H9 (cell line): ENCODE measurements around the gene SP4. TPM values are rescaled to one million over a fixed set of nuclear protein-coding genes. Genes with fewer than 3 reads are reported as not detected.

Source experiments
- DNase-seq: peaks from one replicate; pipeline ENCODE4 v3.0.0-alpha.2; 2017
- H2AFZ ChIP-seq: one replicate; pipeline ENCODE4 v1.6.1; 2013; ENCODE audit warnings: mild to moderate bottlenecking, low read length, control low read depth, moderate library complexity
- H2AK5ac ChIP-seq: 2 replicates; pipeline ENCODE4 v1.6.1; 2013; ENCODE audit warnings: low read length, control low read depth, mixed read lengths; ENCODE audit not compliant: insufficient read length
- H2BK120ac ChIP-seq: one replicate; pipeline ENCODE4 v1.6.1; 2013; ENCODE audit warnings: low read depth, mild to moderate bottlenecking, low read length, control low read depth, inconsistent platforms; ENCODE audit not compliant: poor library complexity, severe bottlenecking
- H2BK12ac ChIP-seq: 2 replicates; pipeline ENCODE4 v1.6.1; 2013; ENCODE audit warnings: low read length, control low read depth, mixed read lengths, low read depth; ENCODE audit not compliant: insufficient read length
- H2BK15ac ChIP-seq: 2 replicates; pipeline ENCODE4 v1.6.1; 2013; ENCODE audit warnings: low read depth, low read length, control low read depth
- H2BK20ac ChIP-seq: one replicate; pipeline ENCODE4 v1.6.1; 2013; ENCODE audit warnings: low read depth, mild to moderate bottlenecking, low read length, control low read depth, inconsistent platforms; ENCODE audit not compliant: poor library complexity, severe bottlenecking
- H2BK5ac ChIP-seq: 2 replicates; pipeline ENCODE4 v1.6.1; 2013; ENCODE audit warnings: low read length, control low read depth, mixed read lengths; ENCODE audit not compliant: insufficient read length
- H3K14ac ChIP-seq: 2 replicates; pipeline ENCODE4 v1.6.1; 2013; ENCODE audit warnings: low read length, control low read depth; ENCODE audit not compliant: insufficient read depth
- H3K18ac ChIP-seq: 2 replicates; pipeline ENCODE4 v1.6.1; 2013; ENCODE audit warnings: low read depth, mild to moderate bottlenecking, mixed read lengths, low read length, control low read depth; ENCODE audit not compliant: insufficient read length
- H3K23ac ChIP-seq: 2 replicates; pipeline ENCODE4 v1.6.1; 2013; ENCODE audit warnings: low read length, control low read depth, mixed read lengths, low read depth; ENCODE audit not compliant: insufficient read length
- H3K23me2 ChIP-seq: 2 replicates; pipeline ENCODE4 v1.6.1; 2013; ENCODE audit warnings: low read depth, mild to moderate bottlenecking, mixed read lengths, low read length, control low read depth; ENCODE audit not compliant: insufficient read length, poor library complexity, severe bottlenecking
- H3K27ac ChIP-seq: 2 replicates; pipeline ENCODE4 v1.5.1; 2013; ENCODE audit warnings: low read length, control low read depth, mixed read lengths, low read depth; ENCODE audit not compliant: insufficient read length
- H3K27me3 ChIP-seq: 2 replicates; pipeline ENCODE4 v1.6.1; 2013; ENCODE audit warnings: low read length, control low read depth, inconsistent platforms; ENCODE audit not compliant: insufficient read depth
- H3K4ac ChIP-seq: 2 replicates; pipeline ENCODE4 v1.6.1; 2013; ENCODE audit warnings: low read depth, mild to moderate bottlenecking, control low read depth, inconsistent platforms, low read length, moderate library complexity
- H3K4me1 ChIP-seq: 2 replicates; pipeline ENCODE4 v1.6.1; 2013; ENCODE audit warnings: low read length, control low read depth, inconsistent platforms; ENCODE audit not compliant: insufficient read depth
- H3K4me2 ChIP-seq: 2 replicates; pipeline ENCODE4 v1.6.1; 2013; ENCODE audit warnings: low read length, control low read depth, mixed read lengths; ENCODE audit not compliant: insufficient read length, insufficient read depth
- H3K56ac ChIP-seq: 2 replicates; pipeline ENCODE4 v1.6.1; 2013; ENCODE audit warnings: low read depth, mild to moderate bottlenecking, mixed read lengths, low read length, control low read depth; ENCODE audit not compliant: insufficient read length
- H3K79me1 ChIP-seq: 2 replicates; pipeline ENCODE4 v1.6.1; 2013; ENCODE audit warnings: low read depth, mild to moderate bottlenecking, moderate library complexity, low read length, control low read depth, inconsistent platforms; ENCODE audit not compliant: insufficient read depth, poor library complexity, severe bottlenecking
- H3K79me2 ChIP-seq: 2 replicates; pipeline ENCODE4 v1.6.1; 2013; ENCODE audit warnings: low read length, control low read depth, inconsistent platforms; ENCODE audit not compliant: insufficient read depth
- H3K9ac ChIP-seq: 2 replicates; pipeline ENCODE4 v1.6.1; 2013; ENCODE audit warnings: low read length, control low read depth, mixed read lengths; ENCODE audit not compliant: insufficient read length; ENCODE audit errors: extremely low read depth
- H3K9me3 ChIP-seq: one replicate; pipeline ENCODE4 v1.6.1; 2013; ENCODE audit warnings: low read depth, low read length, inconsistent platforms; ENCODE audit not compliant: control insufficient read depth
- H3T11ph ChIP-seq: one replicate; pipeline ENCODE4 v1.6.1; 2013; ENCODE audit warnings: mild to moderate bottlenecking, low read length, control low read depth, inconsistent platforms
- H4K20me1 ChIP-seq: one replicate; pipeline ENCODE4 v1.6.1; 2013; ENCODE audit not compliant: control insufficient read depth, insufficient read length, insufficient read depth
- H4K5ac ChIP-seq: 2 replicates; pipeline ENCODE4 v1.6.1; 2013; ENCODE audit warnings: low read depth, mild to moderate bottlenecking, mixed read lengths, low read length, control low read depth; ENCODE audit not compliant: insufficient read length
- H4K8ac ChIP-seq: replicated peaks from 2 replicates; pipeline ENCODE4 v1.6.1; 2013; ENCODE audit warnings: low read length, control low read depth, mixed read lengths, low read depth; ENCODE audit not compliant: insufficient read length
- H4K91ac ChIP-seq: 2 replicates; pipeline ENCODE4 v1.6.1; 2013; ENCODE audit warnings: low read depth, mild to moderate bottlenecking, moderate library complexity, mixed read lengths, low read length, control low read depth; ENCODE audit not compliant: insufficient read length
- H3K27ac Mint-ChIP-seq, 3 experiments: 2 replicates in 2 of 3; 3 replicates in 1 of 3; pipeline ENCODE4 v1.8.0; 2020 to 2021; ENCODE audit warnings: mixed read lengths in 3 of 3, mild to moderate bottlenecking in 1 of 3, moderate library complexity in 1 of 3
- H3K27me3 Mint-ChIP-seq: 2 replicates; pipeline ENCODE4 v1.8.0; 2021; ENCODE audit warnings: low read depth, mild to moderate bottlenecking, moderate library complexity, mixed read lengths
- H3K36me3 Mint-ChIP-seq, 3 experiments: 2 replicates in 2 of 3; 3 replicates in 1 of 3; pipeline ENCODE4 v1.8.0; 2020 to 2021; ENCODE audit warnings: low read depth in 3 of 3, mixed read lengths in 3 of 3; ENCODE audit not compliant: insufficient read depth in 1 of 3
- H3K4me1 Mint-ChIP-seq, 2 experiments: 2 replicates each; pipeline ENCODE4 v1.8.0; 2020; ENCODE audit warnings: mixed read lengths in 2 of 2
- H3K4me3 Mint-ChIP-seq, 2 experiments: 2 replicates in 1 of 2; 3 replicates in 1 of 2; pipeline ENCODE4 v1.8.0; 2020 to 2021; ENCODE audit warnings: mild to moderate bottlenecking in 2 of 2, mixed read lengths in 2 of 2, moderate library complexity in 1 of 2
- H3K9me3 Mint-ChIP-seq, 2 experiments: 2 replicates in 1 of 2; 3 replicates in 1 of 2; pipeline ENCODE4 v1.8.0; 2020; ENCODE audit warnings: mild to moderate bottlenecking in 2 of 2, mixed read lengths in 2 of 2, moderate library complexity in 1 of 2
- CTCF ChIP-seq: fragments of 200-600 bp; sonication (generic); conservative IDR thresholded peaks from 3 replicates; pipeline ENCODE4 v1.8.0; 2021; ENCODE audit warnings: antibody characterized with exemption, mild to moderate bottlenecking
- WGBS: extraction: QIAGEN DNeasy Blood & Tissue Kit; methylation state at CpG from one replicate; pipeline ENCODE4 v1.1.7; 2013; ENCODE audit warnings: missing lambda C conversion rate, low lambda C conversion rate, mixed read lengths; ENCODE audit not compliant: insufficient read length; ENCODE audit errors: extremely low coverage; 5-methylcytosine and 5-hydroxymethylcytosine counted together
- total RNA-seq: library from RNA; stranded (reverse); gene quantifications from 2 replicates; pipeline ENCODE4 v1.2.1, GENCODE V29; 2021

The SP4 gene
- total RNA-seq, 1 experiment from 2014 or later = 19.4 TPM

DNA sequence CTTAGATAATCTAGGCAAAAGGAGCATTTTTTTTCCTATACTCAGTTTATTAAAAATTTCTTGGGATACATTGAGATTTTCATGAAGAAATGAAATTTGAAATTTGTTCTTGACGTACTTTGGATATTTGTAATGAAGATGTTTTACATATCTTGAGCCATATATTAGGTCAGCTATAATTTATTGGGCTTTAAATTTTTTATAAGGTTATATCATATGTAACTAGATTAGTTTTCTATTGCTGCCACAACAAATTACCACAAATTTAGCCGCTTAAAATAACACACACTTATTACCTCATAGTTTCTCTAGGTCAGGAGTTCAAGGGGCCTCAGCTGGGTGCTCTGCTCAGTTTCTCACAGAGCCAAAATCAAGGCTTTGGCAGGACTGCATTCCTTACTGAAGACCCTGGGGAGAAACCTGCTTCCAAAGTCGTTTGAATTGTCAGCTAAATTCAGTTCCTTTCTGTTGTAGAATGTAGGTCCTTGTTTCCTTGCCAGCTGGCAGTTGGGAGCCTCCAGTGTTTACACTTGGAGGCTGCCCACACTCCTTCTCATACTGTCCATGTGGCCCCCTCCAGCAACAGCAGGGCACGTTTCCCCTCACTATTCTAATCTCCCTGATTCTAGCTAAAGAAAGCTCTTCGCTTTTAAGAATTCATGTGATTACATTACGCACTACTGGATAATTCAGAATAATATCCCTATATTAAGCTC lies 72.4 kb downstream of the SP4 start:
- no peak overlapping the region for H3K4me3 Mint-ChIP-seq
- H3K9me3 Mint-ChIP-seq = peaks cover 11 to 17% of the 10 kb centered on the region in 2 experiments; a peak in 4 of 5 replicates

More for the DNA sequence above, 72.4 kb downstream of the SP4 start:
- Histone ChIP-seq H3K79me2 (no peaks in the 10 kb centered on the region), H3K14ac (no peak overlapping the region), H2AFZ (no peak overlapping the region), H2BK15ac (no peak overlapping the region), H4K5ac (no peak overlapping the region), H4K8ac (no peak overlapping the region), H3K79me1 (no peaks in the 10 kb centered on the region), H3K56ac (no peak overlapping the region), H2BK5ac (no peak overlapping the region), H3K4ac (no peak overlapping the region), H3K23me2 (no peaks in the 10 kb centered on the region), H2BK20ac (no peak overlapping the region), H3K4me2 (no peak overlapping the region), H3T11ph (no peak overlapping the region), H3K9ac (no peak overlapping the region), H3K18ac (no peak overlapping the region), H4K20me1 (no peaks in the 10 kb centered on the region), H2AK5ac (no peak overlapping the region), H3K27me3 (no peaks in the 10 kb centered on the region), H3K4me1 (no peaks in the 10 kb centered on the region), H3K23ac (no peak overlapping the region), H4K91ac (no peak overlapping the region), H2BK120ac (no peak overlapping the region), H2BK12ac (no peak overlapping the region), H3K9me3 (no peaks in the 10 kb centered on the region), H3K27ac (no peak overlapping the region)
- no peak for DNase-seq
- no CpG with 5 or more reads among the region's 6 CpGs for WGBS
- H3K27me3 Mint-ChIP-seq = no peaks in the 10 kb centered on the region
- TF ChIP-seq CTCF = no peak
- peaks cover 8 to 15% of the 10 kb centered on the region in 2 experiments for H3K4me1 Mint-ChIP-seq
- H3K27ac Mint-ChIP-seq = peak overlapping the region in 1 of 3 experiments; percentile 50; a peak in 1 of 7 replicates
- peaks cover 40 to 63% (median 58%) of the 10 kb centered on the region in 3 experiments for H3K36me3 Mint-ChIP-seq
